HG03175 (cell line): Measurements from ENCODE around the gene TNS4.

Experiments used
- ATAC-seq: cut with Tn5 transposase; IDR thresholded peaks from one replicate; pipeline ENCODE4 v1.9.1; 2021; ENCODE audit warnings: mild to moderate bottlenecking, moderate library complexity; ENCODE audit not compliant: unreplicated experiment

Gene TNS4

DNA sequence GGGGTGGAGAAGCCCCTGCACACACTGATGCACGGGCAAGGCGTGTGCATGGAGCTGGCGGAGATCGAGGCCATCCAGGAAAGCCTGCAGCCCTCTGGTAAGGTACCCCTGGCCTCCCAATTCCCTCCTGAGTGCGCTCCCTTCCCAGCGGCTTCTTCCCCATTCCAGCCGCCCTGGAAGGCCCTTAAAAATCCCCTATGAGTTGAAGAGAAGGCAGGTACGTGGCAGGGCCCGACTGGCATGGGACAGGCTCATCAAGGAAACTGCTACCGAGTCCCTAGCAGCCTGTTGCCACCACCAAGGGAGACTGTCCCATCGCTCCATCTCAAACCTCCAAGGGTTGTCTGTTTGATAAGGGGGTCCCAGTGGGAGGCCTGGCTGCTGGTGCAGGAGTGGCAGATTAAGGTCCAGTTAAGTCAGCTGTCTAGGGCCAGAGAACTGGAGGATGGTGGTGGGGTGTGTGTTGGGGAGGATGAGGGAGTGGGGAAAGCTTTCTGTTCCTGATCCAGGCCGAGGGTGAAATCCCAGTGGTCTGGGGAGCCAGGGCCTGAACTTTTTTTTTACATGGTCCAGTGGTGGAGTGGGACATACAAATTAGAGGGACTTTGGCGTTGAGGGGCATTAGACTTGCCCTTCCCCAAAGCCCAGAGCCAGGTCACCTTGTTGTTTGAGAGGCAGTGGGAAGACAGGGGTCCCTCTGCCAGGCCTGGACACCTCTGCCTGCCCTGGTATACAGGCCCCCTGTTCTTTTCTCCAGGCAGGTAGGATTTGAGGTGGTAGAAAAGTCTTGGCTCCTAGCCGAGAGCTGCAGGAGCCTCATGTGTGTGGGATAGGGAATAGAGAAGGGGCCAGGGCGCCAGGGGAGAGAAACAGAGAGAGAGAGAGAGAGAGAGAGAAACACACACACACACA is 57.2 kb downstream of the TNS4 start:
- no peak for ATAC-seq

DNA sequence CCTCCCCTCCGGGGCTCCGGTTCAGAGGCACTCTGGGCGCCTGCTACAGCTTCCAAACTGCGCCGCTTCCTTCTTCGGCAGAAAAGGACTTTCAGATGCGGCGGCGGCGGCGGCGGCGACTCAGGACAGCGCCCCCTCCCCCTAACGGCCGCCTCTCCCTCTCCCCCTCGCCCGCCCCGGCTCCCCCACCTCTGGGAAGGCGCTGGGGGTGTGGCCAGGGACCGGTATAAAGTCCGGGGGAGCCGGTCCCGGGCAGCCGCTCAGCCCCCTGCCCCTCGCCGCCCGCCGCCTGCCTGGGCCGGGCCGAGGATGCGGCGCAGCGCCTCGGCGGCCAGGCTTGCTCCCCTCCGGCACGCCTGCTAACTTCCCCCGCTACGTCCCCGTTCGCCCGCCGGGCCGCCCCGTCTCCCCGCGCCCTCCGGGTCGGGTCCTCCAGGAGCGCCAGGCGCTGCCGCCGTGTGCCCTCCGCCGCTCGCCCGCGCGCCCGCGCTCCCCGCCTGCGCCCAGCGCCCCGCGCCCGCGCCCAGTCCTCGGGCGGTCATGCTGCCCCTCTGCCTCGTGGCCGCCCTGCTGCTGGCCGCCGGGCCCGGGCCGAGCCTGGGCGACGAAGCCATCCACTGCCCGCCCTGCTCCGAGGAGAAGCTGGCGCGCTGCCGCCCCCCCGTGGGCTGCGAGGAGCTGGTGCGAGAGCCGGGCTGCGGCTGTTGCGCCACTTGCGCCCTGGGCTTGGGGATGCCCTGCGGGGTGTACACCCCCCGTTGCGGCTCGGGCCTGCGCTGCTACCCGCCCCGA is 58.0 kb downstream of the TNS4 start, which contains the start of gene IGFBP4:
TSS of gene IGFBP4 (plus strand) at position 255 of the 792 bp plus-strand sequence. CDS start at position 541, 286 bp downstream.
- ATAC-seq, result no peak

DNA sequence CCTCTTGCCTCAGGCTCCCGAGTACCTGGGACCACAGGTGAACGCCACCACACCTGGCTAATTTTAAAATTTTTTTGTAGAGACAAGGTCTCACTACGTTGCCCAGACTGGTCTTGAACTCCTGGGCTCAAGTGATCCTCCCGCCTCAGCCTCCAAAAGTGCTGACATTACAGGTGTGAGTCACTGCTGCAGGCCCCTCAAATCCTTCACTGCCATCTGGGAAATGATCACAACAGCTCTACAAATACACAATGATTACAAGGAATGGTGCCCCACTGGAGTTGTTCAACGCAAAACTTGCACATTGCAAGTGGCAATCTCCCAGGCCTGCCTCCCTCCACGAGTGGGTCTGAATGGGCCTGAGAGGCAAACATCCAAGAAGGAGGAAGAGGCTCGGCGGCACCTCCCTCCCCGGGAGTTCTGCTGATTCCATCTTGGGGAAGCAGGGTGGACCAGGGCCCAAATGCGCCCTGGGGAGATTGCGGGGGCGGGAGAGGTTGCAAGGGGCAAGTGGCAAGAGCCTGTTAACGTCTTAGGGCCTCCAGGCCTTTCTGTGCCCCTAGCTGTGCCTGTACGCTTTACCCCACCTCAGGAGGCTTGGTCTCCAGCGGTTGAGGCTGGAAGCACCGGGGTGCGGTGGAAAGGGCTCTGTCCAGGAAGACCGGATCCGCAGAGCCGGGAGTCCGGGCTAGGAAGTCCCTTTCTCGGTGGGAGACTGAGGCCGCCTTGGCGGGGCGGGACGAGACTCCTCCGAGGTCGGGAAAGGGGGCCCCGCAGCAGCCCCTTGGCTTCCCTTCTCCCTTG is 58.8 kb downstream of the TNS4 start:
- no peak for ATAC-seq

DNA sequence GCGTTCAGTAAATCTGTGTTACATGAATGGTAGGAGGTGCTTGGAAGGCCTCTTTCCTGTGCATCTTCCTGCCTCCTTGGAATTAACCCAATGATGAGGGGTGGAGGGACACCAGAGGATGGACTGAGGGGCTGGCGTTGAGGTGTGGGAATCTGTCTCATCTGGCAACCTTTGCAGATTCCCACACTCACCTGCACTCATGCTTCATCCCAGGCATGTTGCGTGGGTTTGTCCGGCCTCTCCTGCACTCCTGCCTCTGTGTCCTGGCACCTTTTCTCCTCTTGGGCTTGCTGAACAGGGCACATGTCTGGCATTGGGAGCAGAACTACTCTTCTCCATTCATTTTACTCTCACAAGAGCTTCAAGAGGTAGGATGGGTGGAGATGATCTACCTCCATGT is 61.3 kb downstream of the TNS4 start:
- ATAC-seq, result no peak

DNA sequence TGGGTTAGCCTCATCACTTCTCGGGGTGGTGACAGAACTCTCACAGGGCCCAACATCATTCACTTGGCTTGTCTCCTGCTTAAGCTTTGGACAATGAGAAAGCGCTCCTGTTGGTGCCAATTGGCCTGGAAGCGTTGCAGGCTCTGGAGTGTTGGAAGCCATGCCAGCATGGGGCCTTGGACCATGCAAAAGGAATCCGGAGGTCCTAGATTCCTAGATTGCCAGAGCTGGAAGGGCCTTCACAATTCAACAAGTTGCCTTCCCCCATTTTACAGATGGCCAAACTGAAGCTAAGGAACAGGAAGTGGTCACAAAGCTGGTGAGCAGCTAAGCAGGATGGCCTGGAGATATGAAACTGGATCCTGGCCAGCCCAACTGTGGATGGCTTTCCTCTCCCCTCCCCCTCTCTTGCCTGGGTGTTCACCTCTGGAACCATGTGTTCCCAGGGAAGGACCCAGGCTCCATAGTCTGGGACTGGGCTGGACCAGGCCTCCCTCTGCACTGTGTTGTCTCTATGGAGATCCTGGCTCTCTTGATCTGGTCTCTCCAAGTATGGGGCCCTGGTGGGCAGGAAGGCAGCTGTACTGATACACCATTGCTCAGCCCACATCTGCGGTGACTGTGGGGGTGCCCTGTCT is 64.2 kb downstream of the TNS4 start:
- no peak for ATAC-seq

DNA sequence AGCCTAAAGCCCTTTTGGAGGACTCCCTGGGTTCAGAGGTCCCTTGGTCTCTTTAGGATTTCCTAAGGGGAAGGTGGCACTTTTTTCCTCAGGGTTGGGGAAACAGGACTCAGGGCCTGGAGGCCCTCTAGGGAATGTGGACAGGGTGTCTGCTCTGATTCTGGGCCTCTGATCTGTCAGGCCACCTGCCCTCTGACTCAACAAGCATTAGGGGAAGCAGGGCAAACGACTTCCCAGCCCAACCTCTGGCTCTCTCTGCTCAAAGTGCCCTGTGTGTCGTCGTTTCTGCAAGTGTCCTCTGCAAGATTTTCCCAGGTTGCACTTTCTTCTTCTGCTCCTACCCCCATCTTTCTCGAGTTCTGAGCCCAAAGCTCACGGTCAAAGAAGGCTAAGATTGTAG is 64.8 kb downstream of the TNS4 start:
- no peak for ATAC-seq

GRCh38 chr17:40433551-40434415 is 67.6 kb downstream of the TNS4 start:
- ATAC-seq, result no peak

DNA sequence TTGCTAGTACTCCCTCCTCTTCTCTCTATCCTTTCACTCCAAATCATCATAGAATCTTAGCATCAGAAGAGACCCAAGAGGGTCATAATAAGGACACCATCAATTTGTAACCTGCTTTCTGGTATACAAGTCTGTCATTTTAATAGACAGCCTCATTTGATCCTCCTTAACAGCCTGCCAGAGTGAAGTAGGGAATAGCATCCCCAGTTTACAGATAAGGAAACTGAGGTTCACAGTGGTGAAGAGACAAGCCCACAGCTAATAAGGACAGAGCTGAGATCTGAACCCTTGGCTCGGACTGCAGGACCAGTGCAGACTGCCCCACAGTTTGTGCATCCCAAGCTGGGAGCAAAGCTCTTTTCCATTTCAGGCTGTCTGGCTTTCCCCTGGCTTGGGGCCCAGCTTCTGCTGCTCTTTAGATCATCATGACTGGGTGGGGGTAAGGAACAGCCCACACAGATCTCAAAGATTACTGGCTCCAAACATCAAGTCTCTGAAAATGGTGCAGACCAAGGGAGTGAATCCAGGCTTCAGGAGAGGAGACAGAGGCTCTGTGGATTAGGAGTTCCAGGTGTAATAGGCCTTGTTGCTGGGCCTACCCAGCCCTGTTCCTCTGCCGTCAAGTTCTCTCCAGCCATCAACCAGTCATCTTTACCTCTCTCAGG is 68.4 kb downstream of the TNS4 start:
- no peak for ATAC-seq

DNA sequence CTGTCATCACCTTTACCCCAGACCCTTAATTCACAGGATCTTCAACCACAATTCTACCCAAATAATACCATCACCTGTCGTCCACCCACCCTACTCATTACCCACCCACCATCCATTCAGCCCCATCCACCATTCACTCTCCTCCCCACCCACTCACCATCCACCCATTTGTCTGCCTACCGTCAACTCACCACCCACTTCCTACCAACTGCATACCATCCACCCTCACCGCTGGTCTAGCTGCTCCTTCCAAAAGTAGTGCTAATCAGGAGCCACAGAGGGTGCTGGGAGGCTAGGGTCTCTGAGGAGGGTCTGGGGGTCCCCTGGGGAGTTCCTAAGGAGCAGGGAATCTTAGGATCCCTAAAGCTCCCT is 70.2 kb downstream of the TNS4 start:
- no peak for ATAC-seq

- ATAC-seq, result no peak
Observed at GRCh38 chr17:40430272-40431230, 70.9 kb downstream of the TNS4 start.

- no peak for ATAC-seq
Observed at GRCh38 chr17:40427002-40427491, 74.4 kb downstream of the TNS4 start.
